ENCODE measurements around the gene SPTLC3.

SPTLC3 gene

GRCh38 chr20:13017235-13017634 lies 8.5 kb downstream of the SPTLC3 start:
- no peaks in the 10 kb centered on the region for H3K36me3 ChIP-seq
- H3K4me3 ChIP-seq (ENCODE audit: low read depth in 1 of 2, low read length in 1 of 2), result no peak overlapping the region
- TF ChIP-seq CTCF (IDR thresholded peaks at IDR 0.05), result no peak
- H3K27ac ChIP-seq, result no peak overlapping the region
- H3K9me3 ChIP-seq, result no peaks in the 10 kb centered on the region
- H3K27me3 ChIP-seq, result no peaks in the 10 kb centered on the region
- H3K4me1 ChIP-seq (ENCODE audit: control insufficient read depth in 1 of 2, insufficient read depth in 1 of 2, low read depth in 1 of 2, low read length in 1 of 2), result no peaks in the 10 kb centered on the region

DNA sequence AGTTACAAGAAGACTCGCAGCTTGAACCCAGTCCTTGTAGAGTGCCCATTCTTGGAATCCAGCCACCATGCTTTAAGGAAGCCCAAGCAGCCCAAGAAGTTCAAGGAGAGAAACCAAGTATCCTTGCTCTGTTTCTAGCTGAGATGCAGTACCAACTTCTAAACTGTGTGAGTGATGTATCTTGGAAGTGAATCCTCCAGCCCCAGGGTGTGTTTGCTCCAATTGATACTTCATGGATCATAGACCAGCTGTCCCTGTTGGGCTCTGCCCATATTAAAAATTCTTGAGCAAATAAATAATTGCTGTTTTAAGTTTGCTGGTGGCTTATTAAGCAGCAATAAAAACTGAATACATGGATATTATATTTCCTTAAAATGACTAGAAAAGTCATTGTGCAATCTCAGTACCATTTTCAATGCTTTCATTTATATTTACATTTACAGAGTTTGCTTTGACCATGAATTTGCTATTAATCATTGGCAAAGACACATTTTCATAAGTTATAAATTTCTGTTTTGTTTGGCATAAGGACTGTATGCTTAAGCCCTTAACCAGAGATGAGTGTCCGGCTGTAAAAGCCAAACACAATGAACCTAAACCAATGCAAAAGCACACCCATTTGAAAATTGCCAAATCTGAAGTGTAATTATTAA lies 9.2 kb downstream of the SPTLC3 start:
- Histone ChIP-seq H3K9me3 (no peaks in the 10 kb centered on the region), H3K27ac (no peak overlapping the region), H3K27me3 (no peaks in the 10 kb centered on the region), H3K4me3 (ENCODE audit: low read depth in 1 of 2, low read length in 1 of 2) (no peak overlapping the region), H3K36me3 (no peaks in the 10 kb centered on the region), H3K4me1 (ENCODE audit: control insufficient read depth in 1 of 2, insufficient read depth in 1 of 2, low read depth in 1 of 2, low read length in 1 of 2) (no peaks in the 10 kb centered on the region)
- no peak for TF ChIP-seq CTCF (IDR thresholded peaks at IDR 0.05)

GRCh38 chr20:13021205-13021970 lies 12.6 kb downstream of the SPTLC3 start:
- H3K27ac ChIP-seq, result no peak overlapping the region
- no peaks in the 10 kb centered on the region for H3K27me3 ChIP-seq
- no peak overlapping the region for H3K4me3 ChIP-seq (ENCODE audit: low read depth in 1 of 2, low read length in 1 of 2)
- no peak for TF ChIP-seq CTCF (IDR thresholded peaks at IDR 0.05)
- H3K9me3 ChIP-seq, result no peaks in the 10 kb centered on the region
- no peaks in the 10 kb centered on the region for H3K36me3 ChIP-seq
- H3K4me1 ChIP-seq (ENCODE audit: control insufficient read depth in 1 of 2, insufficient read depth in 1 of 2, low read depth in 1 of 2, low read length in 1 of 2), result no peaks in the 10 kb centered on the region

GRCh38 chr20:13022401-13023155 lies 13.8 kb downstream of the SPTLC3 start:
- Histone ChIP-seq H3K27me3 (no peaks in the 10 kb centered on the region), H3K36me3 (no peaks in the 10 kb centered on the region), H3K4me3 (ENCODE audit: low read depth in 1 of 2, low read length in 1 of 2) (no peak overlapping the region), H3K27ac (no peak overlapping the region), H3K9me3 (no peaks in the 10 kb centered on the region), H3K4me1 (ENCODE audit: control insufficient read depth in 1 of 2, insufficient read depth in 1 of 2, low read depth in 1 of 2, low read length in 1 of 2) (no peaks in the 10 kb centered on the region)
- TF ChIP-seq CTCF (IDR thresholded peaks at IDR 0.05), result no peak

DNA sequence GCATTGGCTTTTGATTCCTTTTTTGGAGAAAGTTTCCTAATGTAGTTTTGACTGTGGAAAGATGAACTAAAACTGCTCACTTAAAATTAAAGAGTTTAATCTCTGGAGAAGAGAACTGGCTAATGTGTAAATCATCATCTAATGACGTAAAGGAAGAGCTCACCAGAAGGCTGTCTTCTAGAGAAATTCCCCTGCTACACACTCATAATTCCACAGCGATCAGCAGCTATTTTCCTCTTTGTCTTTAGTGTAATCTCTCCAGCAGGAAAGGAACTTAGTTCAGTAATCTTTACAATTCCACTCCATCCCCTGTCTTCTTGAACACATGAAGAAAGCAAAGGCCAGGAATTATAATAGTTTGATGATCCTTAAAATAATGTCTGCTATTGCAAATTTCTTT lies 15.8 kb downstream of the SPTLC3 start:
- H3K36me3 ChIP-seq, result no peaks in the 10 kb centered on the region
- H3K4me3 ChIP-seq (ENCODE audit: low read depth in 1 of 2, low read length in 1 of 2), result no peak overlapping the region
- no peak for TF ChIP-seq CTCF (IDR thresholded peaks at IDR 0.05)
- H3K9me3 ChIP-seq, result no peaks in the 10 kb centered on the region
- H3K27ac ChIP-seq, result no peak overlapping the region
- no peaks in the 10 kb centered on the region for H3K27me3 ChIP-seq
- no peaks in the 10 kb centered on the region for H3K4me1 ChIP-seq (ENCODE audit: control insufficient read depth in 1 of 2, insufficient read depth in 1 of 2, low read depth in 1 of 2, low read length in 1 of 2)

All from neutrophil (primary cell).